Lower lobe of right lung (tissue), 2 donors: ENCODE results near the gene TPSG1. TPM values are rescaled to one million over a fixed set of nuclear protein-coding genes. Genes with fewer than 3 reads are reported as not detected.
"Not testable (repeated sequence)": the region's sequence is repeated elsewhere in the genome, so short reads cannot be mapped to it uniquely, and the experiment has no call there.

Experiments used
- ATAC-seq, 2 donors: fragments of 200-7000 bp; cut with Tn5 transposase; one replicate each; pipeline ENCODE4 v1.9.1; 2020 to 2022; ENCODE audit warnings: mild to moderate bottlenecking in 2 of 2, moderate library complexity in 2 of 2
- DNase-seq: peaks from one replicate; pipeline ENCODE4 v3.0.0-alpha.2; 2020
- H3K27ac ChIP-seq: fragments of 200-600 bp; one replicate; pipeline ENCODE4 v1.8.0; 2022
- H3K27me3 ChIP-seq: fragments of 200-600 bp; one replicate; pipeline ENCODE4 v1.8.0; 2022; ENCODE audit warnings: low read depth
- H3K36me3 ChIP-seq: fragments of 200-600 bp; one replicate; pipeline ENCODE4 v1.8.0; 2022; ENCODE audit warnings: mild to moderate bottlenecking
- H3K4me1 ChIP-seq: fragments of 200-600 bp; one replicate; pipeline ENCODE4 v1.8.0; 2022
- H3K4me3 ChIP-seq: fragments of 200-600 bp; one replicate; pipeline ENCODE4 v1.8.0; 2022; ENCODE audit warnings: mild to moderate bottlenecking
- H3K9me3 ChIP-seq: fragments of 200-600 bp; one replicate; pipeline ENCODE4 v1.8.0; 2022
- intact Hi-C: fragments of 100-400 bp; cut with DNase I; formaldehyde crosslinking; loops from one replicate; pipeline ENCODE4 v1.11.0; 2022
- total RNA-seq: library from RNA; stranded (reverse); fragmentation: NEBNext Ultra II Directional; extraction: Animal tissue kit (Norgen Biotek cat#: 25700); gene quantifications from one replicate; pipeline ENCODE4 v1.2.1, GENCODE V29; 2021
- TF ChIP-seq, protein P1 (sequence below): fragments of 200-600 bp; IDR thresholded peaks from one replicate; pipeline ENCODE4 v1.8.0; 2022; ENCODE audit warnings: antibody characterized with exemption, mild to moderate bottlenecking
- donor health status: DM: no; HTN: yes; CAD: no; lungs with severe emphysema.

Gene TPSG1
- total RNA-seq, 1 donor from 2014 or later = 2.9 TPM

DNA sequence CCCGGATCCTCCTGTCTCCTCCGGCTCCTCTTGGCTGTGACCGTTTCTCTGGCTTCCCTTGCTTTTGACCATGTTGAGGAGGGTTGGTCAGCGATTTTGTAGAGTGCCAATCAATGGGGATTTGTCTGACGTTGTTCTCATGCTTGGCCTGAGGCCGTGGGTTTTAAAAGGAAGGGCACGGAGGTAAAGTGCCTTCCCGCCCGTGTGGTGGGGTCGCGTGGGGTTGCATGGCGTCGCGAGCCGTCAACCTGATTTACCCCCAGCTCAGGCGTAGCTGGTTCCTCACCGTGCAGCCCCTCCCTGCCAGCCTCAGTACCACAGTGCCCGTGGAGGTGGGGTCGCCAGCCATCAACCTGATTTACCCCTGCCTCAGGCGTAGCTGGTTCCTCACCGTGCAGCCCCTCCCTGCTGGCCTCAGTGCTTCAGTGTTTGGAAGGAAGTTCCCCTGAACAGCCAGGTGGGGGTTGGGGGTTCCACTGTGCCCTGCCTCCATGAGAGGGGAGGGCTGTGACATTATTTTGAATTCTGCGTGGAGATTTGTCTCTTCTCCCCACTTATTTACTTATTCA, 20.5 kb upstream of the TPSG1 start:
- TF ChIP-seq, protein P1, sequence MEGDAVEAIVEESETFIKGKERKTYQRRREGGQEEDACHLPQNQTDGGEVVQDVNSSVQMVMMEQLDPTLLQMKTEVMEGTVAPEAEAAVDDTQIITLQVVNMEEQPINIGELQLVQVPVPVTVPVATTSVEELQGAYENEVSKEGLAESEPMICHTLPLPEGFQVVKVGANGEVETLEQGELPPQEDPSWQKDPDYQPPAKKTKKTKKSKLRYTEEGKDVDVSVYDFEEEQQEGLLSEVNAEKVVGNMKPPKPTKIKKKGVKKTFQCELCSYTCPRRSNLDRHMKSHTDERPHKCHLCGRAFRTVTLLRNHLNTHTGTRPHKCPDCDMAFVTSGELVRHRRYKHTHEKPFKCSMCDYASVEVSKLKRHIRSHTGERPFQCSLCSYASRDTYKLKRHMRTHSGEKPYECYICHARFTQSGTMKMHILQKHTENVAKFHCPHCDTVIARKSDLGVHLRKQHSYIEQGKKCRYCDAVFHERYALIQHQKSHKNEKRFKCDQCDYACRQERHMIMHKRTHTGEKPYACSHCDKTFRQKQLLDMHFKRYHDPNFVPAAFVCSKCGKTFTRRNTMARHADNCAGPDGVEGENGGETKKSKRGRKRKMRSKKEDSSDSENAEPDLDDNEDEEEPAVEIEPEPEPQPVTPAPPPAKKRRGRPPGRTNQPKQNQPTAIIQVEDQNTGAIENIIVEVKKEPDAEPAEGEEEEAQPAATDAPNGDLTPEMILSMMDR = no peak
- H3K36me3 ChIP-seq = no peaks in the 10 kb centered on the region
- H3K4me3 ChIP-seq = no peak overlapping the region
- H3K9me3 ChIP-seq = no peaks in the 10 kb centered on the region
- H3K27me3 ChIP-seq = peaks cover 14% of the 10 kb centered on the region
- intact Hi-C loops = no loop called here
- no peak for DNase-seq
- ATAC-seq = no peak
- H3K27ac ChIP-seq = no peak overlapping the region
- no peaks in the 10 kb centered on the region for H3K4me1 ChIP-seq

GRCh38 chr16:1244881-1245280, 19.8 kb upstream of the TPSG1 start:
- intact Hi-C loops = no loop called here
- Histone ChIP-seq H3K27me3 (peaks cover 14% of the 10 kb centered on the region), H3K27ac (no peak overlapping the region), H3K36me3 (no peaks in the 10 kb centered on the region), H3K9me3 (no peaks in the 10 kb centered on the region), H3K4me1 (no peaks in the 10 kb centered on the region), H3K4me3 (no peak overlapping the region)
- ATAC-seq (peak; percentile 5 to 13), DNase-seq (peak; percentile 50)
- TF ChIP-seq, protein P1 = no peak

DNA sequence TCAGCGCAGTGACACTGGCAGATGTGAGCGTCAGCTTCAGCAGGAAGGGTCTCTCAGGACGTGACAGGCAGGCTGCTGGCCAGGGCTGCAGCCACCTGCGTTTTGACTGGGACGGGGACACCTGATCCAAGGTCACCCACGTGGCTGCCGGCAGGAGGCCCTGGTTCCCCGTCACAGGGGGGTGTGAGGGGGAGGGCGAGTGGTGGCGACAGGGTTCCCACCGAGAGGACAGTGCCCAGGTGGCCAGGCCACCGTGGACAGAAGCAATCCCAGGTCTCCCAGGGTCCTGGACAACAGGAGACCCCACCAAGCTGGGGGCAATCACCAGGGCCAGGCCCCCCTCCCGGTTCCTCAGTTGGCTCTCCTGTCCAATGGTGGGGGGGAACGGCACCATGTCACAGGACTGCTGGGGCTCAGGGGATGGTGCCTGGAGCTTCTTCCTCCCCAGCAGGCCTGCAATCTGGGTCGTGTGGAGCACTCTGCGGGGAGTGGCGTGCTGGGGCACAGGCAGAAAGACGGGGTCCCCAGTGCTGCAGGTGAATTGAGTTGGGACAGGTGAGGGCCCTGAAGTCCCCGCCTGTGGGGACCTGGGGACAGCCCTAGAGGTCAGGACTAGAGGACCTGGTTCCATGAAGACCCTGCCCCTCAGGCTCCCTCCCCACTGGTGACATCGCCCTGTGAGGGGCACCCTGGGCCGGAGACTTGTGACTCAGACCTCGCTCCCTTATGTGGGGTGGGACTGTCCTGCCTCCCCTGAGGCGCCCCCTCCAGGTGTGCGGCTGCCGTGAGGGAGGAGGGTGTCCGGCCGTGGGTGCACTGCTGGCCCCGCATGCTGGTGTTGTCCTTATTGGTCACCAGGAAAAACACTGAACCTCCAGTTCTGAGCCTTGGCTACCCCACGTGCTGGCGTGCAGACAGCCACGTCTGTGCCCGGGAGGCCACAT, 19.1 kb upstream of the TPSG1 start:
- H3K27me3 ChIP-seq = peaks cover 14% of the 10 kb centered on the region
- intact Hi-C loops, H3K4me1 ChIP-seq, H3K4me3 ChIP-seq, H3K27ac ChIP-seq, H3K36me3 ChIP-seq, DNase-seq, H3K9me3 ChIP-seq: not testable (repeated sequence)
- peak in 1 of 2 donors; percentile 1 for ATAC-seq

DNA sequence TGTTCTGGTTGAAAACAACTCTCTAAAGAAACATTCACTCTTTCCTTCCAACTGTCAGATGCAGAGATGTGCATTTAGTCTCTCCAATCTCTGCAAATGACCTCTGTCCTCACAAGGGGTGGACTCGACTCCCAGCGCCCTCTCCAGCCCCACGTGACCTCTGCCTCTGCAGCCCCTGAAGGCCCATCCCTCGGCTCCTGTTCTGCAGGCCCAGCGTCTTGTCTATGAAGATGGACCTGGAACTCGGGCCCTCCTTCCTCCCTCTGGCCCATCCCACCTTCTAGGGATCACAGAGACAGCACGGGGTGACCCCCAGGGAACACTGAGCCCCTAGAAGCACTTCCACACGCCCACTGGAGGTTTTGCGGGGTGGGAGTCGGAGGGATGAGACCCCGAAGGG, 18.3 kb upstream of the TPSG1 start:
- H3K9me3 ChIP-seq, H3K36me3 ChIP-seq, H3K4me3 ChIP-seq, DNase-seq, ATAC-seq, H3K4me1 ChIP-seq, H3K27ac ChIP-seq, intact Hi-C loops: not testable (repeated sequence)
- peaks cover 14% of the 10 kb centered on the region for H3K27me3 ChIP-seq

DNA sequence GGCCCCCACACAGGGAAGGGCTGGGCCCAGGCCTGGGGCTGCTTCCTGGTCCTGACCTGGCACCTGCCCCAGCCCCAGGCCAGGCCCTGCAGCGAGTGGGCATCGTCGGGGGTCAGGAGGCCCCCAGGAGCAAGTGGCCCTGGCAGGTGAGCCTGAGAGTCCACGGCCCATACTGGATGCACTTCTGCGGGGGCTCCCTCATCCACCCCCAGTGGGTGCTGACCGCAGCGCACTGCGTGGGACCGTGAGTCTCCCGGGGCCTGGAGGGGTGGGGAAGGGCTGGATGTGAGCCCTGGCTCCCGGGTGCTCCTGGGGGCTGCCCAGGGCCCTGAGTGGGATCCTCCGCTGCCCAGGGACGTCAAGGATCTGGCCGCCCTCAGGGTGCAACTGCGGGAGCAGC, 16.0 kb upstream of the TPSG1 start:
- H3K36me3 ChIP-seq, ATAC-seq, H3K4me3 ChIP-seq, intact Hi-C loops, H3K9me3 ChIP-seq, H3K27me3 ChIP-seq, H3K4me1 ChIP-seq, H3K27ac ChIP-seq, DNase-seq: not testable (repeated sequence)

DNA sequence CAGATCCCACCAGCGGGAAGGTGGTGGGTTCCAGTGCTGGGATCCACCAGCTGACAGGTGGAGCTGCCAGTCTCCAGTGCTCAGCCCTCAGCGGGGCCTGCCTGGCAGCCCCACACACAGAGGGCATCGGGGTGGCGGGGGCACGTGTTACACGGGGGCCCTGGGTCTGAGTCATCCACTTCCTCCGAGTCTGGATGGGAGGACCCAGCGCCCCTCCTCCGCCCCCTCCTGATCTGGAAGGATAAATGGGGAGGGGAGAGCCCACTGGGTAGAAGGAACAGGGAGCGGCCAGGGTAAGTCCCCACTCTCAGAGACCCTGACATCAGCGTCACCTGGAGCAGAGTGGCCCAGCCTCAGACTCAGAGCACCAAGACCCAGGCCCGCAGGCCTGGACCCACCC, 15.4 kb upstream of the TPSG1 start, which contains the start of gene TPSAB1:
TSS of gene TPSAB1 (plus strand) at position 270 of the 400 bp plus-strand sequence. CDS start 234 bp downstream, outside the sequence.
- H3K27me3 ChIP-seq, H3K4me3 ChIP-seq, intact Hi-C loops, H3K27ac ChIP-seq, H3K9me3 ChIP-seq, H3K4me1 ChIP-seq, H3K36me3 ChIP-seq: not testable (repeated sequence)
- ATAC-seq (peak in 1 of 2 donors; percentile 28), DNase-seq (peak; percentile 45)

- H3K4me3 ChIP-seq, intact Hi-C loops, DNase-seq, H3K27me3 ChIP-seq, H3K9me3 ChIP-seq, H3K4me1 ChIP-seq, H3K27ac ChIP-seq, H3K36me3 ChIP-seq: not testable (repeated sequence)
- peak in 1 of 2 donors; percentile 18 for ATAC-seq
Observed at GRCh38 chr16:1239575-1239974, 14.5 kb upstream of the TPSG1 start.

DNA sequence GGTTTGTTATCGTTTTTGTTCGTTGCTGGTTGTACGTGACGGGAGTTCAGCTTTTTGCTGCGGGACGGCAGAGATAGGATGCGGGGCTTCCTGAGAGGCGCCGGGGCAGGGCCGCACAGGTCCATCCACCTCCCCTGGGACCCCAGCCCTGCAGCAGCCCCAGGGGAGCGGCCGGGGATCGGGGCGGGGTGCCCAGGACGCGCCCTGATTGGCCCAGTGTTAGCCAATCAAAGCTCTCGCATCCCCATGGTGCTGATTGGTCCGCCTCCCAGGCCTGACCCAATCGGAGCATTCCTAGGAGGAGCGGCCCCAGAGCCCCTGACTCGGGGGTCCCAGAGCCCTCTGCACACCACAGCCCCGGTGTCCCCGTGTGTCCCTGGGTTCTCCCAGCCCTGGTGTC, 13.8 kb upstream of the TPSG1 start:
- H3K9me3 ChIP-seq, intact Hi-C loops, DNase-seq, H3K4me1 ChIP-seq, H3K27me3 ChIP-seq, H3K36me3 ChIP-seq, H3K4me3 ChIP-seq, H3K27ac ChIP-seq, ATAC-seq: not testable (repeated sequence)
